Measurements from ENCODE around the gene PIR. TPM values are rescaled to one million over a fixed set of nuclear protein-coding genes. Genes with fewer than 3 reads are reported as not detected.

PIR gene
- total RNA-seq, 1 experiment from 2014 or later: 19.7 TPM

DNA sequence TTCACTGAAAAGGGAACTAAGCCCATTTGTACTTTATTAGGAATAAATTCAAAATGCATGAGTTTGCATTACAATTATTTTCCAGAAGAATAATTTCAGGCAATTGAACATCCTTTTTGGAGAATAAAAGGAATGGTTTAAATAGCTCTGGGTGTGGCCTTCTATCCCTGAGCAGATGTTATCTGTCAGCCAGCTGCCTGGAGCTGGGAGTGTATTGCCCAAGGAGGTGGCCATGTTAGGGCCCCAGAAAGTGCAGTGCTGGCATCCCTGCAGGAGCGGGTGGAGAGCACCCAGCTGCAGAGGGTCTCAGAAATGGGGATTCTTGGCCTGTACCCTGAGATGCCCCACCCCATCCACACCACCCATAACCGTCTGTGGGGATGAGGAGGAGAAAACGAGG is 87.3 kb downstream of the PIR start:
- BruUV-seq (replicated peaks): no TSS peak
- Histone ChIP-seq H3K27me3 (ENCODE audit: control insufficient read depth, insufficient read depth, low read length) (no peaks in the 10 kb centered on the region), H3K9me3 (ENCODE audit: control insufficient read depth, insufficient read depth, low read depth, low read length) (no peaks in the 10 kb centered on the region), H3K4me1 (ENCODE audit: control insufficient read depth, insufficient read depth, low read length) (no peaks in the 10 kb centered on the region), H3K36me3 (ENCODE audit: control insufficient read depth, insufficient read depth, low read length) (no peaks in the 10 kb centered on the region), H3K4me3 (ENCODE audit: low read depth in 2 of 2, low read length in 2 of 2) (no peak overlapping the region), H3K27ac (ENCODE audit: low read length) (no peak overlapping the region)
- in situ Hi-C loops (cut with HindIII; ENCODE audit: low pct_unique_long_range_greater_than_20kb, low sequenced_read_pairs) (no loop called here), intact Hi-C loops (cut with micrococcal nuclease; ENCODE audit: unreplicated experiment) (no loop called here)
- ChIA-PET CTCF (no interaction called here), POLR2A (no interaction called here)
- no peak for DNase-seq (ENCODE audit: low read depth, low spot score)
- TF ChIP-seq TCF7L2 (IDR thresholded peaks at IDR 0.05; ENCODE audit: low read depth, low read length) (no peak), SIN3A (IDR thresholded peaks at IDR 0.05; ENCODE audit: borderline replicate concordance, insufficient read depth, low read depth, low read length) (no peak), POLR2AphosphoS5 (IDR thresholded peaks at IDR 0.05; ENCODE audit: low read depth, low read length) (no peak)
- TF ChIP-seq, protein P1, sequence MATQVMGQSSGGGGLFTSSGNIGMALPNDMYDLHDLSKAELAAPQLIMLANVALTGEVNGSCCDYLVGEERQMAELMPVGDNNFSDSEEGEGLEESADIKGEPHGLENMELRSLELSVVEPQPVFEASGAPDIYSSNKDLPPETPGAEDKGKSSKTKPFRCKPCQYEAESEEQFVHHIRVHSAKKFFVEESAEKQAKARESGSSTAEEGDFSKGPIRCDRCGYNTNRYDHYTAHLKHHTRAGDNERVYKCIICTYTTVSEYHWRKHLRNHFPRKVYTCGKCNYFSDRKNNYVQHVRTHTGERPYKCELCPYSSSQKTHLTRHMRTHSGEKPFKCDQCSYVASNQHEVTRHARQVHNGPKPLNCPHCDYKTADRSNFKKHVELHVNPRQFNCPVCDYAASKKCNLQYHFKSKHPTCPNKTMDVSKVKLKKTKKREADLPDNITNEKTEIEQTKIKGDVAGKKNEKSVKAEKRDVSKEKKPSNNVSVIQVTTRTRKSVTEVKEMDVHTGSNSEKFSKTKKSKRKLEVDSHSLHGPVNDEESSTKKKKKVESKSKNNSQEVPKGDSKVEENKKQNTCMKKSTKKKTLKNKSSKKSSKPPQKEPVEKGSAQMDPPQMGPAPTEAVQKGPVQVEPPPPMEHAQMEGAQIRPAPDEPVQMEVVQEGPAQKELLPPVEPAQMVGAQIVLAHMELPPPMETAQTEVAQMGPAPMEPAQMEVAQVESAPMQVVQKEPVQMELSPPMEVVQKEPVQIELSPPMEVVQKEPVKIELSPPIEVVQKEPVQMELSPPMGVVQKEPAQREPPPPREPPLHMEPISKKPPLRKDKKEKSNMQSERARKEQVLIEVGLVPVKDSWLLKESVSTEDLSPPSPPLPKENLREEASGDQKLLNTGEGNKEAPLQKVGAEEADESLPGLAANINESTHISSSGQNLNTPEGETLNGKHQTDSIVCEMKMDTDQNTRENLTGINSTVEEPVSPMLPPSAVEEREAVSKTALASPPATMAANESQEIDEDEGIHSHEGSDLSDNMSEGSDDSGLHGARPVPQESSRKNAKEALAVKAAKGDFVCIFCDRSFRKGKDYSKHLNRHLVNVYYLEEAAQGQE (IDR thresholded peaks at IDR 0.05; ENCODE audit: insufficient read depth in 1 of 2, low read depth in 2 of 2, low read length in 1 of 2): no peak
- TF ChIP-seq, protein P2, sequence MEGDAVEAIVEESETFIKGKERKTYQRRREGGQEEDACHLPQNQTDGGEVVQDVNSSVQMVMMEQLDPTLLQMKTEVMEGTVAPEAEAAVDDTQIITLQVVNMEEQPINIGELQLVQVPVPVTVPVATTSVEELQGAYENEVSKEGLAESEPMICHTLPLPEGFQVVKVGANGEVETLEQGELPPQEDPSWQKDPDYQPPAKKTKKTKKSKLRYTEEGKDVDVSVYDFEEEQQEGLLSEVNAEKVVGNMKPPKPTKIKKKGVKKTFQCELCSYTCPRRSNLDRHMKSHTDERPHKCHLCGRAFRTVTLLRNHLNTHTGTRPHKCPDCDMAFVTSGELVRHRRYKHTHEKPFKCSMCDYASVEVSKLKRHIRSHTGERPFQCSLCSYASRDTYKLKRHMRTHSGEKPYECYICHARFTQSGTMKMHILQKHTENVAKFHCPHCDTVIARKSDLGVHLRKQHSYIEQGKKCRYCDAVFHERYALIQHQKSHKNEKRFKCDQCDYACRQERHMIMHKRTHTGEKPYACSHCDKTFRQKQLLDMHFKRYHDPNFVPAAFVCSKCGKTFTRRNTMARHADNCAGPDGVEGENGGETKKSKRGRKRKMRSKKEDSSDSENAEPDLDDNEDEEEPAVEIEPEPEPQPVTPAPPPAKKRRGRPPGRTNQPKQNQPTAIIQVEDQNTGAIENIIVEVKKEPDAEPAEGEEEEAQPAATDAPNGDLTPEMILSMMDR (IDR thresholded peaks at IDR 0.05): no peak
- ATAC-seq: no peak

DNA sequence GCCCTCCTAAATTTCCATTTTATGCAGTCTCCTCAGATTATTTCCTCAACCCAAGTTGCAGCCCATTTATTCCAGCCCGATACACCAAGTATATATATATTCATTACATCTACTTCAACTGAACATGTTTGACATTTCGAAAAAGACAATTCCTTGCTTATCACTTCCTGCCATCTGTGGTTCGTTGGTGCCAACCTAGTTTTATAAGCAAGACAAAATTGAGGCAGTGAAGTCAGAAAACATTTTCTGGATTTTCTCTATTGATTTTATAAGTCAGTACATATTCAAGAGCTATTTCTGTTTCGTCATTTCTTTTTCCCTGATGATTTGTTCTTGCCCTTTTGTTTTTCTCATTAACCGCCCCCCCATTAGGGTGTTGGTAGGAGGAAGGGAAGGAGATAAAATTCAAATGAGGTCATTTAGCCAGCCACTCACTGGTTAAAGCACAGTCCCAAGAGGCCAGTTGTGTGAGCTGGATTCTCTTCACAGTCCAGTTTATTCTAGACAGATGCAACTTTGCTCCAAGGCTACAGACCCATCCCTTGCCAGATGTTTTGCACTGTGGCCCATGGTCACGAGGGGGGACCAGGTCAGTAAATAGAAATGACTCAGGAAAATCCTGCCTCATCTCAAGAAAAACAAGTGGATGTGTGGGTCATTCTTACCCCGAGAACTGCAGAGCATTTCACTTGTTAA is 88.6 kb downstream of the PIR start:
- no TSS peak for BruUV-seq (replicated peaks)
- Histone ChIP-seq H3K27ac (ENCODE audit: low read length) (no peak overlapping the region), H3K36me3 (ENCODE audit: control insufficient read depth, insufficient read depth, low read length) (no peaks in the 10 kb centered on the region), H3K9me3 (ENCODE audit: control insufficient read depth, insufficient read depth, low read depth, low read length) (no peaks in the 10 kb centered on the region), H3K4me1 (ENCODE audit: control insufficient read depth, insufficient read depth, low read length) (no peaks in the 10 kb centered on the region), H3K27me3 (ENCODE audit: control insufficient read depth, insufficient read depth, low read length) (no peaks in the 10 kb centered on the region), H3K4me3 (ENCODE audit: low read depth in 2 of 2, low read length in 2 of 2) (no peak overlapping the region)
- in situ Hi-C loops (cut with HindIII; ENCODE audit: low pct_unique_long_range_greater_than_20kb, low sequenced_read_pairs): no loop called here
- intact Hi-C loops (cut with micrococcal nuclease; ENCODE audit: unreplicated experiment): no loop called here
- CTCF ChIA-PET: no interaction called here
- DNase-seq (ENCODE audit: low read depth, low spot score) (no peak), ATAC-seq (no peak)
- POLR2A ChIA-PET: no interaction called here
- TF ChIP-seq, protein P2 (IDR thresholded peaks at IDR 0.05): no peak
- TF ChIP-seq, protein P1 (IDR thresholded peaks at IDR 0.05; ENCODE audit: insufficient read depth in 1 of 2, low read depth in 2 of 2, low read length in 1 of 2): no peak
- TF ChIP-seq POLR2AphosphoS5 (IDR thresholded peaks at IDR 0.05; ENCODE audit: low read depth, low read length) (no peak), TCF7L2 (IDR thresholded peaks at IDR 0.05; ENCODE audit: low read depth, low read length) (no peak), SIN3A (IDR thresholded peaks at IDR 0.05; ENCODE audit: borderline replicate concordance, insufficient read depth, low read depth, low read length) (no peak)

All from Panc1 (cell line).